ENCODE data around the gene PDZD7. TPM values are rescaled to one million over a fixed set of nuclear protein-coding genes. Genes with fewer than 3 reads are reported as not detected.

PDZD7 gene
- total and polyA plus RNA-seq, 9 of the 15 experiments (the other 6 are each of a cell fraction or from before 2014, with no cell fraction given): 0.04 to 0.24 (median 0.08) TPM; not detected in 3

DNA sequence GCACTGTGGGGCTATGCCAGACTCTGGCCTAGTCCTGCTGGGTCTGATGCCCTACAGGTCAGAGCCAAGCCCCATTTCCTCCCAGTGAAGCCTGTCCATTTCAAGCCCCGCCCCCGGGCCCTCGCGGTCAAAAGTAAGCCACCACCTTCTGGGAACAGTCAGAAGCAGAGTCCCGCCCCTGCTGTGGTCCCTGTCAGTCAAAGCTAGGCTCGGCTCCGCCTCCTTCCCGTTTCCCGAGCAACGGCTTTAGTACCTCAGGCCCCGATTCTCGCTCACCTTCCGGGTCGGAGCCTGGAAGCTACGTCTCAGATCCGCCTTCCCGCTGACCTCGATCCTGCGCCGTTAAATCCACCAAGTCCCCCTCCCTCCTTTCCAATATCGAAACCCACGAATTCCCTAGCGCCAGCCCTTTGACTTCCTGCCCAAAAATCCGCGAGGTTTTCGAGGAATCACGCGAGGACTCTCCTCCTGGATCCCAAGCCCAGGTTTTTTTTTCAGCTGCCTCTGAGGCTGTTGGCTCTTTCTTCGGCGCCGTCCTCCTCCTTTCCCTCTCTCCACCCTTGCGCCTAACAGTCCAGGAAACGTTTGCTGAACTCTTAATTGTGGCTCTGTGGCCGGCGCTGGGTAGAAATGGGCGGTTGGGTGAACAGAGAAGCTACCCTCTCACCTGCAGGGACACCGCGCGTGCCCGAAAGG is 11.9 kb upstream of the PDZD7 start (continued):
- TF ChIP-seq POLR2AphosphoS5 (IDR thresholded peaks at IDR 0.05; ENCODE audit: control insufficient read depth, insufficient read depth, low read depth, low read length) (peak; percentile 27; the same call in 1 of the 2 replicates), TCF7L2 (IDR thresholded peaks at IDR 0.05; ENCODE audit: low read depth, low read length) (no peak), ESRRA (IDR thresholded peaks at IDR 0.05; ENCODE audit: borderline replicate concordance, low read depth) (0 out of 2 replicates have a peak, but pooled peaks have one; percentile 31), ETV1 (tag; conservative IDR thresholded peaks at IDR 0.05; ENCODE audit: low read depth) (peak; percentile 36; the same call in 1 of the 2 replicates), GABPB1 (CRISPR knock-in tag; IDR thresholded peaks at IDR 0.05) (peak; percentile 52), RAD51 (IDR thresholded peaks at IDR 0.05; ENCODE audit: borderline replicate concordance, low read depth) (no peak), PHF20 (IDR thresholded peaks at IDR 0.05; ENCODE audit: partially characterized antibody) (peak; percentile 36), ZFX (CRISPR knock-in tag; IDR thresholded peaks at IDR 0.05) (peak; percentile 21; the same call in 1 of the 2 replicates), CREM (IDR thresholded peaks at IDR 0.05; ENCODE audit: low read depth) (peak; percentile 63), DPF2 (IDR thresholded peaks at IDR 0.05) (0 out of 2 replicates have a peak, but pooled peaks have one; percentile 9), PHF8 (IDR thresholded peaks at IDR 0.05; ENCODE audit: borderline replicate concordance, low read length) (peak; percentile 67; the same call in 1 of the 2 replicates), CTBP1 (IDR thresholded peaks at IDR 0.05; ENCODE audit: borderline replicate concordance) (no peak), EGR1 (conservative IDR thresholded peaks at IDR 0.05) (0 out of 2 replicates have a peak, but pooled peaks have one; percentile 5), HCFC1 (IDR thresholded peaks at IDR 0.05; ENCODE audit: low read depth, low read length) (peak; percentile 30; the same call in 1 of the 2 replicates)
- TF ChIP-seq, protein P1, sequence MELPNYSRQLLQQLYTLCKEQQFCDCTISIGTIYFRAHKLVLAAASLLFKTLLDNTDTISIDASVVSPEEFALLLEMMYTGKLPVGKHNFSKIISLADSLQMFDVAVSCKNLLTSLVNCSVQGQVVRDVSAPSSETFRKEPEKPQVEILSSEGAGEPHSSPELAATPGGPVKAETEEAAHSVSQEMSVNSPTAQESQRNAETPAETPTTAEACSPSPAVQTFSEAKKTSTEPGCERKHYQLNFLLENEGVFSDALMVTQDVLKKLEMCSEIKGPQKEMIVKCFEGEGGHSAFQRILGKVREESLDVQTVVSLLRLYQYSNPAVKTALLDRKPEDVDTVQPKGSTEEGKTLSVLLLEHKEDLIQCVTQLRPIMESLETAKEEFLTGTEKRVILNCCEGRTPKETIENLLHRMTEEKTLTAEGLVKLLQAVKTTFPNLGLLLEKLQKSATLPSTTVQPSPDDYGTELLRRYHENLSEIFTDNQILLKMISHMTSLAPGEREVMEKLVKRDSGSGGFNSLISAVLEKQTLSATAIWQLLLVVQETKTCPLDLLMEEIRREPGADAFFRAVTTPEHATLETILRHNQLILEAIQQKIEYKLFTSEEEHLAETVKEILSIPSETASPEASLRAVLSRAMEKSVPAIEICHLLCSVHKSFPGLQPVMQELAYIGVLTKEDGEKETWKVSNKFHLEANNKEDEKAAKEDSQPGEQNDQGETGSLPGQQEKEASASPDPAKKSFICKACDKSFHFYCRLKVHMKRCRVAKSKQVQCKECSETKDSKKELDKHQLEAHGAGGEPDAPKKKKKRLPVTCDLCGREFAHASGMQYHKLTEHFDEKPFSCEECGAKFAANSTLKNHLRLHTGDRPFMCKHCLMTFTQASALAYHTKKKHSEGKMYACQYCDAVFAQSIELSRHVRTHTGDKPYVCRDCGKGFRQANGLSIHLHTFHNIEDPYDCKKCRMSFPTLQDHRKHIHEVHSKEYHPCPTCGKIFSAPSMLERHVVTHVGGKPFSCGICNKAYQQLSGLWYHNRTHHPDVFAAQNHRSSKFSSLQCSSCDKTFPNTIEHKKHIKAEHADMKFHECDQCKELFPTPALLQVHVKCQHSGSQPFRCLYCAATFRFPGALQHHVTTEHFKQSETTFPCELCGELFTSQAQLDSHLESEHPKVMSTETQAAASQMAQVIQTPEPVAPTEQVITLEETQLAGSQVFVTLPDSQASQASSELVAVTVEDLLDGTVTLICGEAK (IDR thresholded peaks at IDR 0.05): peak; percentile 59; the same call in 1 of the 2 replicates
- TF ChIP-seq, protein P1 (CRISPR knock-in tag; IDR thresholded peaks at IDR 0.05): no peak
- TF ChIP-seq, protein P2, sequence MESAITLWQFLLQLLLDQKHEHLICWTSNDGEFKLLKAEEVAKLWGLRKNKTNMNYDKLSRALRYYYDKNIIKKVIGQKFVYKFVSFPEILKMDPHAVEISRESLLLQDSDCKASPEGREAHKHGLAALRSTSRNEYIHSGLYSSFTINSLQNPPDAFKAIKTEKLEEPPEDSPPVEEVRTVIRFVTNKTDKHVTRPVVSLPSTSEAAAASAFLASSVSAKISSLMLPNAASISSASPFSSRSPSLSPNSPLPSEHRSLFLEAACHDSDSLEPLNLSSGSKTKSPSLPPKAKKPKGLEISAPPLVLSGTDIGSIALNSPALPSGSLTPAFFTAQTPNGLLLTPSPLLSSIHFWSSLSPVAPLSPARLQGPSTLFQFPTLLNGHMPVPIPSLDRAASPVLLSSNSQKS (CRISPR knock-in tag; IDR thresholded peaks at IDR 0.05): no peak
